Esophagus squamous epithelium (tissue), 5 donors: ENCODE data around the gene CTTN. TPM values are rescaled to one million over a fixed set of nuclear protein-coding genes. Genes with fewer than 3 reads are reported as not detected.

ENCODE experiments used
- DNase-seq: peaks from one replicate; lab custom pipeline; 2025; lab: John Stamatoyannopoulos, UW
- H3K27ac ChIP-seq, 4 donors: fragments of 200-600 bp; sonication (generic); one replicate each; pipeline ENCODE4 v1.5.1; 2016 to 2019; ENCODE audit warnings: mild to moderate bottlenecking in 1 of 4
- H3K27me3 ChIP-seq, 4 donors: fragments of 200-600 bp; sonication (generic); 1 replicate in 3 of 4; 2 replicates in 1 of 4; pipeline versions ENCODE4 v1.5.1 to v1.6.0; 2017 to 2021; ENCODE audit warnings: antibody characterized with exemption in 1 of 4
- H3K36me3 ChIP-seq, 3 donors: fragments of 200-600 bp; sonication (generic); one replicate each; pipeline ENCODE4 v1.5.1; 2016 to 2019
- H3K4me1 ChIP-seq, 3 donors: fragments of 200-600 bp; sonication (generic); one replicate each; pipeline ENCODE4 v1.5.1; 2017 to 2019
- H3K4me3 ChIP-seq, 4 donors: fragments of 200-600 bp; sonication (generic); 1 replicate in 3 of 4; 2 replicates in 1 of 4; pipeline ENCODE4 v1.5.1; 2016 to 2019; ENCODE audit warnings: mild to moderate bottlenecking in 2 of 4, moderate library complexity in 1 of 4
- H3K9me3 ChIP-seq, 3 donors: fragments of 200-600 bp; sonication (generic); one replicate each; pipeline ENCODE4 v1.5.1; 2016 to 2019
- CTCF ChIP-seq, 6 experiments: fragments of 450-650 bp in 4 of 6; fragments of 200-600 bp in 2 of 6; sonication (generic) in 2 of 6; IDR thresholded peaks; one replicate each; pipeline ENCODE4 v1.5.1; 2016 to 2019; ENCODE audit warnings: antibody characterized with exemption in 6 of 6, mild to moderate bottlenecking in 4 of 6, moderate library complexity in 4 of 6
- POLR2A ChIP-seq, 4 donors: fragments of 450-650 bp; IDR thresholded peaks; one replicate each; pipeline ENCODE4 v1.6.1; 2017; ENCODE audit warnings: antibody characterized with exemption in 4 of 4, mild to moderate bottlenecking in 4 of 4, moderate library complexity in 3 of 4
- WGBS, 2 donors: methylation state at CpG; one replicate each; pipeline ENCODE4 v1.1.5; 2018; 5-methylcytosine and 5-hydroxymethylcytosine counted together
- intact Hi-C: fragments of 100-400 bp; cut with DNase I; formaldehyde crosslinking; loops from one replicate; pipeline ENCODE4 v1.15.0; 2022
- total RNA-seq, 4 donors: library from RNA; depleted of rRNA; stranded (reverse); fragments of >200 nt; gene quantifications; one replicate each; pipeline ENCODE4 v1.1.0, GENCODE V29; 2016
- donor health status: DM: yes; HTN: yes; CAD: no.

Gene CTTN
- total RNA-seq, 4 donors from 2014 or later: 244 to 444 (median 320) TPM

- TF ChIP-seq POLR2A (IDR thresholded peaks at IDR 0.05) (no peak), CTCF (IDR thresholded peaks at IDR 0.05) (no peak)
- Histone ChIP-seq H3K4me1 (no peaks in the 10 kb centered on the region), H3K27me3 (peaks cover 0 to 31% (median 0%) of the 10 kb centered on the region in 4 donors), H3K27ac (no peak overlapping the region), H3K4me3 (no peak overlapping the region), H3K9me3 (no peaks in the 10 kb centered on the region), H3K36me3 (no peaks in the 10 kb centered on the region)
- intact Hi-C loops: no loop called here
- WGBS, 2 donors: 82 to 83% methylated on average over 1 of the region's 1 CpG
- DNase-seq: no peak
These were observed 57.0 kb downstream of the CTTN start for GRCh38 chr11:70455354-70455753.

GRCh38 chr11:70456921-70457532 is 58.7 kb downstream of the CTTN start:
- Histone ChIP-seq H3K9me3 (no peaks in the 10 kb centered on the region), H3K27me3 (peaks cover 0 to 46% (median 0%) of the 10 kb centered on the region in 4 donors), H3K4me1 (no peaks in the 10 kb centered on the region), H3K4me3 (no peak overlapping the region), H3K36me3 (no peaks in the 10 kb centered on the region), H3K27ac (no peak overlapping the region)
- TF ChIP-seq CTCF (IDR thresholded peaks at IDR 0.05) (no peak), POLR2A (IDR thresholded peaks at IDR 0.05) (no peak)
- WGBS, 2 donors: 18 to 21% methylated on average over 6 to 7 of the region's 31 CpGs
- DNase-seq: no peak
- intact Hi-C loops: no loop called here

GRCh38 chr11:70458736-70459135 is 60.4 kb downstream of the CTTN start:
- Histone ChIP-seq H3K9me3 (no peaks in the 10 kb centered on the region), H3K4me3 (no peak overlapping the region), H3K4me1 (no peaks in the 10 kb centered on the region), H3K27me3 (peaks cover 0 to 59% (median 0%) of the 10 kb centered on the region in 4 donors), H3K36me3 (no peaks in the 10 kb centered on the region), H3K27ac (no peak overlapping the region)
- no peak for TF ChIP-seq POLR2A (IDR thresholded peaks at IDR 0.05)
- no peak for TF ChIP-seq CTCF (IDR thresholded peaks at IDR 0.05)
- no peak for DNase-seq
- intact Hi-C loops: no loop called here
- 66 to 73% methylated on average over 2 of the region's 2 CpGs for WGBS, 2 donors

- H3K27ac ChIP-seq: no peak overlapping the region
- H3K9me3 ChIP-seq: no peaks in the 10 kb centered on the region
- no peak for TF ChIP-seq CTCF (IDR thresholded peaks at IDR 0.05)
- no peak for TF ChIP-seq POLR2A (IDR thresholded peaks at IDR 0.05)
- 71% methylated on average over 4 of the region's 4 CpGs; no CpG with 5 or more reads in 1 of the 2 donors for WGBS, 2 donors
- no peak overlapping the region for H3K4me3 ChIP-seq
- intact Hi-C loops: no loop called here
- H3K36me3 ChIP-seq: no peaks in the 10 kb centered on the region
- no peaks in the 10 kb centered on the region for H3K4me1 ChIP-seq
- no peak for DNase-seq
- H3K27me3 ChIP-seq: peaks cover 0 to 62% (median 0%) of the 10 kb centered on the region in 4 donors
These were observed 61.8 kb downstream of the CTTN start for GRCh38 chr11:70460111-70460510.

- Histone ChIP-seq H3K4me1 (no peaks in the 10 kb centered on the region), H3K9me3 (no peaks in the 10 kb centered on the region), H3K27ac (no peak overlapping the region), H3K4me3 (no peak overlapping the region), H3K36me3 (no peaks in the 10 kb centered on the region), H3K27me3 (peaks cover 0 to 63% (median 0%) of the 10 kb centered on the region in 4 donors)
- no peak for DNase-seq
- WGBS, 2 donors: 71 to 76% methylated on average over 5 to 10 of the region's 10 CpGs
- intact Hi-C loops: no loop called here
- TF ChIP-seq CTCF (IDR thresholded peaks at IDR 0.05): no peak
- TF ChIP-seq POLR2A (IDR thresholded peaks at IDR 0.05): no peak
These were observed 62.6 kb downstream of the CTTN start for GRCh38 chr11:70460964-70461363.
